HG03060 (cell line): ENCODE measurements around the gene NT5C3B.
"Not testable (repeated sequence)": the region's sequence is repeated elsewhere in the genome, so short reads cannot be mapped to it uniquely, and the experiment has no call there.

Experiments used
- ATAC-seq: cut with Tn5 transposase; IDR thresholded peaks from one replicate; pipeline ENCODE4 v1.9.1; 2021; ENCODE audit warnings: low read depth, moderate number of reproducible peaks; ENCODE audit not compliant: unreplicated experiment

Gene NT5C3B

DNA sequence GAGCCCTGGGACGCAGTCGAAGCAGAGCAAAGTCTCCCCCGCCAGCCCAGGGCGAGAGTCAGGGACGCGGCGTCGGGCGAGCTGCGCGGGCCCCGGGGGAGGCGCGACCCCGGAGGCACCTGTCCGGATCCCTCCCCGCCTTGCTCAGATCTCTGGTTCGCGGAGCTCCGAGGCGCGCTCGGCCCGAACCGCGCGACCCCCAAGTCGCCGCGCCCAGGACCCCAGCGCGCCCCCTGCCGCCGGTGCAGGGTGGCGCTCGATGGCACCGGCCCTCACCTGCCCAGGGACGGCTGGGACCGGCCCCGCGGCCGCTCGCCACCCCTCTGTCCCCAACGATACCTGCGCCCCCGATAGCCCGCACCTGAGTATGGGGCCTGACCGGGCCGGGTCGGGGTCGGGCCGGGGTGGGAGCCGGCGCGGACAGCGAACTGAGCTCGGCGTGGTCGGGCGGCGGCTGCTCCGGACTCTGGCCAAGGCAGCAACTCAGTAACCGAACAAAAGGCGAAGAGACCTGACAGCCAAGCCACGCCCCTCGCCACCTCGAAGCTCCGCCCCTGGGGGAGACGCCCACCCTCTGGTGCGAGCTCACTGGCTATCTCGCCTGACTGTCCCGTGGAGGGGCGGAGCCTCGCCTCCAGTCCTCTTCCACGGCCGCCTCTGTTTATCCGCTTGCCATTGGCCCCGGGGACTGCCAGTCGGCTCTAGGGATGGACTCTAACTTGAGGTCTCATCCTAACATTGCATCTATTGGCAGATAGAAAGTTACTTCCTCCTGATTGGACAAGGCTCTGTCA, 49.6 kb downstream of the NT5C3B start, which contains the start of gene JUP:
TSS of gene JUP (minus strand) at position 485 of the 794 bp plus-strand sequence. CDS start 14,857 bp downstream, outside the sequence.
- no peak for ATAC-seq

DNA sequence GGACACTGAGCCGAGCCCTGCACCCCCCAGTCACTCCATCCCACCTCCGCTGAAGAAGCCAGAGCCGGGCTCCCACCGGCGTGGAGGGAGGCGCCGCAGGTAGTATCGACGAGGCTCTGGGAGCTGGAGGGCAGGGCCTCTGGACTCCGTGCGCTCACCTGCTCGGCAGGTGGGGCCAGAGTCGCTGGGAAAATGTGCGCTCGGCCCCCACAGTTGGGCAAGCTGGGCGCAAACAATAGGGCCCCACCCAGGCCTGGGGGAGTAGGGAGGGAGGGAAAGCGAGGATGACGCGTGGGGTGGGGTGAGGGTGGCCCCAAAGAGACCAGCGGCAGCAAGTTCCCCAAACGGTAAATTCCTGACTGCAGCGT, 50.2 kb downstream of the NT5C3B start:
- ATAC-seq: no peak

DNA sequence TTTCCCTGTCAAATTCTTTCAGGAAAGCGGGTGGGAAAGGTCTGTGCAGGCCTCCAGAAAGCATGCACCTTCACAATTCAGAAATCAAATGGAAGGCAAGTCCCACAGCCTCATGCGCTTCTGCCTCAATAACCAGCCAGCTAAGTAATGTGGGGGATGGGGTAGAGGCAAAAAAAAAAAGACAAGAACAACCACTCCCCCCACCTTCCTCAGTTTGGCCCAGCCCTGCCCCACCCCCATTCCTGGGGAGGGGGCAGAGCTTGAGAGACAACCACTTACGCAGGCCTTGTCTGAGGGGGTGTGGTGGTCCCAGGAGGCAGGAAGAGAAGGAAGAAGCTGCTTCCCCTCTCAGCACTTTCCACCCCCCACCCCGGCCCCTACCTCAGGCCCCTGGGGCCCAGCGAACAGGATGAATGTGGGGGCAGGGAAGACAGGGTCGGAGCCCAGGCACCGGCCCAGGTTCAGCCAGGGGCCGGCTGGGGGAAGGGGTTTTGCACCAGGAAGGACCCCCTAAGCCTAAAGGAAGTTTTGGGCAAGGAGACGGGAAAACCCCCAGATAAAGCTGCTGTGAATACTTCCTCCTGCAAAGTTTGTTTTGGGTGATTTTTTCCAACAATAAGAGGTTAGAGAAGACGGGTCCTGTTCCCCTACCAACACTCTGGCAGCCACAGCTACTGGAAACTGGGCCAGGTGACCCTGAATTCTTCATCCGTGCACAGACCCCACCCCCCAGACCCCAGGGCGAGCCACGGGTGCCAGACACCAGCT, 50.8 kb downstream of the NT5C3B start:
- no peak for ATAC-seq

DNA sequence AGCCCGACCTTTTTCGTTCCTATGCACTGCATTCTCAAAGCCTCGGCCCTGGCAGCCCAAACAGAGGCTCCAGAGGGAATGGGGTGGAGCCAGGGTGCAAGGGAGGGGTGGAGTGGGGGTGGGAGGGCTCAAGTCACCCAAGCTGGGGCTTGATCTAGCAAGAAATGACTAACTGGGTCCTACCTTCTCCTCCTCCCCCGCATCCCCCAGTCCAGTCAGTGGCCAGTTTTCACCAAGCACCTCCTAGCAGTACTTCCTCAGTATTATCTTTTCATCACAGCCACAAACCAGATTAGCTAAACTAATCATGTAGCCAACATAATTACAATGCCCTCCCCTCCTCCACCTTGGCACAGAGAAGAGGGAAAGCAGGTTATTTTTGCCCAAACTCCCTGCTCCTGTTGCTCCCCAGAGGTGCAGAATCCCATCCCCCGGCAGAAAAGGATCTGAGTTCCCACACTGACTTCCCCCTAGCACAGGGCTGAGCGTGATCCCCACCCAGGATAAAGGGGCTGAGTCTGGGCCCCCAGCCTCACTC, 51.8 kb downstream of the NT5C3B start:
- no peak for ATAC-seq

DNA sequence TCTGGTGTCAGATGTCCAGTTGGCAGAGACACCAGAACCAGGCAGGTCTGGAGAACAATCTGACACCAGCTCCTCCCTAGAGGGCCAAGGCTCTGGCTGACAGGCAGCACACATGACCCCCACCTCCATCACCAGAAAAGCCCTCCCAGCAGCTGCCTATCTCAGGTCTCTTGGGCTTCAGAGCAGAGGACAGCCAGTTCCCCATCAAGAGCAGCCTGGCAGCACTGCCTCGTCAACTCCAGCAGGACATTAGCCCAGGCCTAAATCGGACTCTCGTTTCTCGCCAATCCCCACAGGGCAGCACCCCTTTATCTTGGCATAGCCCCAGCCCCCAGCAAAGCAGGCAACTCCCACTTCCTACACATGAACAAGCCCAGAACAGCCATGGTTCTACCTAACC, 53.9 kb downstream of the NT5C3B start:
- ATAC-seq: no peak

DNA sequence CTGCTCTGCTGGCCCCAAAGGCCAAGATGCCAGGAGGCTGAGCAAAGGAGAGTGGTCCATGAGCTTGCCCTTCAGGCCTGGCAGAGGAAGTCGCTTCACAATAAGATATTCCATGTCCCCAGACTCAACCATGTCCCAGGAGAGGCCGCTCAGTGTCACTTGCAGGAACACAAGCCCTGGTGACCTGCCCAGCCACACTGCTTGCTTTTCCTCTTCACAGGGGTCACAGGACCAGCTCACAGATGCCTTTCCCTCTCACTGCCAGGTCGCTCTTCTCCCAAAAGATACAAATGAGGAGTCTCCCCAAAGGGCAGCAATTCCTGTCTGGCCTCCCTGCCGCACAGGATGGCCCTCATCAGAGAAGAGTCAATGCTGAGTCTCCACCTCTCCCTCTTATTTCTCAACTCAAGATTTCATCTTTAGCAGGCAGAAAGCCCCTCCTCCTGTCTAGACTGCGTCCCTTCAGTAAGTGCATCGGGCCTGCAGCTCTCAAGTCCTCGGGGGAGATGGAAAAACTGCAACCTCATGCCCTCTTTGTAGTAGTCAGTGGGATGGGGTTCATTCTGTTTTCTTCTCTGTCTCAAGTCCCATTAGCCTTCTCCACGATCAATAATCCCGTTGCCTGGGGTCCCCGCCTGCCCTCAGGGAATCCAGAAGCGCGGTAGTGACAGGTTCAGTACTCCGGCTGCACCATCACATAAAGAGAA, 54.5 kb downstream of the NT5C3B start:
- ATAC-seq: no peak

DNA sequence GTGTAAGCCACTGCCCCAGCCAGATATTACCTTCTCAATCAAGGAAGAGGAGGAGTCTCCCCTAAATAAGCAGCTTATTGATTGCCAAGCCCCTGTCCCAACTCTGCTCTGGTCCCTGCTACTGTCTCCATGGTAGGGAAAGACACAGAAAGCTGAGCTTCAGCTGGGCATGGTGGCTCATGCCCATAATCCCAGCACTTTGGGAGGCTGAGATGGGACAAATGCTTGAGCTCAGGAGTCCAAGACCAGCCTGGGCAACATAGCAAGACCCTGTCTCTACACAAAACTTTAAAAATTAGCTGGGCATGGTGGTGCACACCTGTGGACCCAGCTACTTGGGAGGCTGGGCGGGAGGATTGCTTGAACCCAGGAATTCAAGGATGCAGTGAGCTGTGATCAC, 56.1 kb downstream of the NT5C3B start:
- ATAC-seq: no peak

DNA sequence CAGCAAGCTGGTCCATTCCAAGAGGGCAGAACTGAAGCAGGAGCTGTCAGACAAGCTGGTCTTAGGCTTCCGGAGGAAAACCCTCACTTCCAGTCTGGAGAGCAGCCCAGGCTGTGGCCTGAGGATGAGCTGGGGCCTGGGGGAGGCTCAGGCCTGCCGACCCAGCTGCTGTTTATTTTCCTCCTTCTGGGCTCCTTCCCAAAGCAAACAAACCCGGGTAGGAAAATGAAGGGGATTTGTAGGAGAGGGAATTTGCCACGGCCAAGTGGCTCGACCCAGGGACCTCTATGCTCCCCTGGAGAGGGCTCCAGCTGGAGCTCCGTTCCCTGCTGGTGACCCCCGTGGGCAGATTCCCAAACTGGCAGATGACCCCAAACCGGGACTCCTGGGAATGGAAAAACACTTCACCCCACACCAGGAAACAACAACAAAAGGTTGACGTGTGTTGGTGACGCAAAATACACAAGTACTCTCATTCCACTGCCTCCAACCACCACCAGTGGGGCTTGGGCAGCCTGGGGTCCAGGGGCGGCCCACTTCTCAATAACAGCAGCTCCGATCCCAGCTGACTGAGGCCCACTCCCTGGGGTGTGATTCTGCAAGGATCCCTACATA, 58.4 kb downstream of the NT5C3B start:
- ATAC-seq: no peak

DNA sequence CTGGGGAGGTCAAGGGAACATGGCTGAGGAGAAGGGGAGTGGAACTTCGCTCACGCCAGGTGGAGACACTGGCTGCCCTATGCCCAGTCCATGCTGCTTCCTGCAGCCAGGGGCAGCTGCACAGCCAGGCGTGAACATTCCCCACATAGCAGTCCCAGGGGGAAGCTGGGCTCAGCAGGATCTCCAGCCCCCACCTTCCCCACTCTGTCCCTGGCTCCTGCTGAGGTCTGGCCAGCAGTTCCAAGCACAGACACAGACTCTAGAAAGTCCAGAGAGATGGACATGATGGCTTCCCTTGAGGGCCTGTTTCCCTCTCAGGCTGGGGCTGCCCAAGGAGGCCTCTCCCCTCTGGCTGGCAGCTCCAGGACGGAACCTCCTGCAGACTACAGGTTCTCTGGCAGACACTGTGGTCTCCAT, 58.9 kb downstream of the NT5C3B start:
- ATAC-seq: no peak

DNA sequence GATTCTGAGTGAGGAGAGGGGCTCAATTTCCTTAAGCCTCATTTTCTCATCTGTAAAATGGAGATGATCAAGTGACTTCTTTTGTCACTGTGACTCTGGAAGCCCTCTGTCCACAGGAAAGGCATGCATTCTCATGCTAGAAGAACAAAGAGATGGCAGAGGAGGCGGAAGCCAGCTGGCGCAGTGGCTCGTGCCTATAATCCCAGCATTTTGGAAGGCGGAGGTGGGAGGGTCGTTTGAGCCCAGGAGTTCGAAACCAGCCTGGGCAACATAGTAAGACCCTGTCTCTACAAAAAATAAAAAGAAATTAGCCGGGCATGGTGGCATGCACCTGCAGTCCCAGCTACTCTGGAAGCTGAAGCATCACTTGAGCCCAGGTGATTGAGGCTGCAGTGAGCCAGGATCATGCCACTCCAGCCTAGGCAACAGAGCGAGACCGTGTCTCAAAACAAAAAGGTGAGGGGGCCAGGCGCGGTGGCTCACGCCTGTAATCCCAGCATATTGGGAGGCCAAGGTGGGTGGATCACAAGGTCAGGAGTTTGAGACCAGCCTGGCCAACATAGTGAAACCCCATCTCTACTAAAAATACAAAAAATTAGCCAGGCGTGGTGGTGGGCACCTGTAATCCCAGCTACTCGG, 59.7 kb downstream of the NT5C3B start:
- not testable (repeated sequence) for ATAC-seq

DNA sequence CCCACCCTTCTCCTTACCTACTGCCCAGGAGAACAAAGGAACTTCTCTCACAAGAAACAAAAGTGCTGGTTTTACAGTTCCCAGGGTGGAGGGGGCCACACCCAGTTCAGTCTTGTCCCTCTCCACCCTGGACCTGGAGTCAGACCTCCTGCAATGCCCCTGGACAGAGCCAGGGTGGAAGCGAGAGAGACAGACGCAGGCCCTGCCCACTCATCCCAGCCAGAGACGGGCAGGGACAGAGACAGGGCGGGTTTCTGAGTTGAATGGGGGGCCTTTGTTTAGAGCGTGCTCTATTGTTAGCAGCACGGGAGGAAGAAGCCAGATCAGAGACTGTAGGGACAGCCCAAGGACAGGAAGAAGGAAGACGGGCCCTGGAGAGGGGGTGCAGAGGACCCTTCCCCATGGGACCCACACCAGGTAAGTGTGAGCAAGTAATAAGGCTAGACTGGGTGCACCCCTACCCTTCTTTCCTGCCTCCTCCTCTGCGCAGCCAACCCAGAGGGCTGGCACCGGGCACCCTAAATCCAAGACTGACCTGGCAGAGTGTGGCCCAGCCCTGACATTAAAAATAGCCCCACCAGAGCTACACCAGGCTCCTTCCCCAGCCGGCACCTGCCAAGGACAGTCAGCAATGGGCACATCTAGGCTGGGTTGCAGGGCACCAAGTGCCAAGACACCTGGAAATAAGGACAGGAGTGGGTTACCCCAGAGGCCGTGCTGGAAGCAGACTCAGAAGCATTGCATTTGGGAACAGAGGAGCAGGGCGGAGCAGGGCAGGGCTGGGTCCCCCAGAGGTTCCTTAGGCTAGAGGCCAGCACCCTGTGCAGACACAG, 60.4 kb downstream of the NT5C3B start:
- ATAC-seq: no peak
